ENCODE data around the gene PXT1. TPM values are rescaled to one million over a fixed set of nuclear protein-coding genes. Genes with fewer than 3 reads are reported as not detected.

PXT1 gene
- polyA plus RNA-seq, 1 donor from 2014 or later = 0.24 TPM

DNA sequence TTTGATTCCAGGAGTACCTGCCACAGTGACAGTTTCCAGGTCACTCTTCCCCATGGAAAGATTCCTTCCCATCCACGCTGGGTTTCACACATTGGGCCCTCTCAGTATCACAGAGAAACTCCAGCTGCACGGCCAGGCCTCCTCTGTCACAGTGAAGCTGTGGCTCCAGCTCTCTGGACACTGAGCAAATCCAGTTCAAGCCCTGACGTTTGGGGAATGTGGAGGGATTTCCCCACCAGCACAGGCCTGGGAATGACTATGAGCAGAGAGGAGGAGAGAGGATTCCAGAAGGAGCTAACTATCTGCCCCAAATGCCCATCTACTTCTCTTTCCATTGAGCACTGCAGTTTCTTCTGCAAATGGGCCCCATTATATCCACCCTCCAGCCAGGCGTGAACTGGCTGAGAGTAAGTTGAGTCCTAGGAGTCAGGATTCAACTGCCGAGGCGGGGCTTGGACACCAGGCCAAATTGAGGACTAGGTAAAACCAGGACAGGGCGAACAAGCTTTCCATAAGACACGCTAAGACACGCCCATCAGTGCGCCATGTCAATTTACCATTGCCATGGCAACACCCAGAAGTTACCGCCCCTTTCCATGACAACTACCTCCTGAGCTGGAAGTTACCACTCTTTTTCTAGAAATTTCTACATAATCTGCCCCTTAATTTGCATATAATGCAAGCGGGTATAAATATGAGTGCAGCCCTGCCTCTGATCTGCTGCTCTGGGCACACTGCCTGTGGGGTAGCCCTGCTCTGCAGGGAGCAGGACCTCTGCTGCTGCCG lies 96.8 kb downstream of the PXT1 start:
- no peaks in the 10 kb centered on the region for H3K36me3 ChIP-seq (ENCODE audit: insufficient read depth, low read length)
- H3K9ac ChIP-seq (ENCODE audit: low read length) = no peak overlapping the region
- H3K4me2 ChIP-seq (ENCODE audit: low read length) = no peak overlapping the region
- no peaks in the 10 kb centered on the region for H3K27me3 ChIP-seq (ENCODE audit: insufficient read depth, low read depth, low read length)
- H2AFZ ChIP-seq (ENCODE audit: low read depth, low read length) = no peak overlapping the region
- no peak overlapping the region for H3K4me3 ChIP-seq (ENCODE audit: low read length)
- TF ChIP-seq EZH2 (IDR thresholded peaks at IDR 0.05; ENCODE audit: borderline replicate concordance, insufficient read depth, low read length, poor library complexity, severe bottlenecking) = no peak
- no peak for TF ChIP-seq POLR2AphosphoS5 (IDR thresholded peaks at IDR 0.05)
- TF ChIP-seq, protein P1, sequence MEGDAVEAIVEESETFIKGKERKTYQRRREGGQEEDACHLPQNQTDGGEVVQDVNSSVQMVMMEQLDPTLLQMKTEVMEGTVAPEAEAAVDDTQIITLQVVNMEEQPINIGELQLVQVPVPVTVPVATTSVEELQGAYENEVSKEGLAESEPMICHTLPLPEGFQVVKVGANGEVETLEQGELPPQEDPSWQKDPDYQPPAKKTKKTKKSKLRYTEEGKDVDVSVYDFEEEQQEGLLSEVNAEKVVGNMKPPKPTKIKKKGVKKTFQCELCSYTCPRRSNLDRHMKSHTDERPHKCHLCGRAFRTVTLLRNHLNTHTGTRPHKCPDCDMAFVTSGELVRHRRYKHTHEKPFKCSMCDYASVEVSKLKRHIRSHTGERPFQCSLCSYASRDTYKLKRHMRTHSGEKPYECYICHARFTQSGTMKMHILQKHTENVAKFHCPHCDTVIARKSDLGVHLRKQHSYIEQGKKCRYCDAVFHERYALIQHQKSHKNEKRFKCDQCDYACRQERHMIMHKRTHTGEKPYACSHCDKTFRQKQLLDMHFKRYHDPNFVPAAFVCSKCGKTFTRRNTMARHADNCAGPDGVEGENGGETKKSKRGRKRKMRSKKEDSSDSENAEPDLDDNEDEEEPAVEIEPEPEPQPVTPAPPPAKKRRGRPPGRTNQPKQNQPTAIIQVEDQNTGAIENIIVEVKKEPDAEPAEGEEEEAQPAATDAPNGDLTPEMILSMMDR (IDR thresholded peaks at IDR 0.05; ENCODE audit: poor library complexity, severe bottlenecking) = no peak
- TF ChIP-seq TAF1 (IDR thresholded peaks at IDR 0.05; ENCODE audit: low read depth) = no peak
- TF ChIP-seq EP300 (conservative IDR thresholded peaks at IDR 0.05; ENCODE audit: poor library complexity, severe bottlenecking) = no peak
- TF ChIP-seq RAD21 (conservative IDR thresholded peaks at IDR 0.05) = no peak
- TF ChIP-seq, protein P2, sequence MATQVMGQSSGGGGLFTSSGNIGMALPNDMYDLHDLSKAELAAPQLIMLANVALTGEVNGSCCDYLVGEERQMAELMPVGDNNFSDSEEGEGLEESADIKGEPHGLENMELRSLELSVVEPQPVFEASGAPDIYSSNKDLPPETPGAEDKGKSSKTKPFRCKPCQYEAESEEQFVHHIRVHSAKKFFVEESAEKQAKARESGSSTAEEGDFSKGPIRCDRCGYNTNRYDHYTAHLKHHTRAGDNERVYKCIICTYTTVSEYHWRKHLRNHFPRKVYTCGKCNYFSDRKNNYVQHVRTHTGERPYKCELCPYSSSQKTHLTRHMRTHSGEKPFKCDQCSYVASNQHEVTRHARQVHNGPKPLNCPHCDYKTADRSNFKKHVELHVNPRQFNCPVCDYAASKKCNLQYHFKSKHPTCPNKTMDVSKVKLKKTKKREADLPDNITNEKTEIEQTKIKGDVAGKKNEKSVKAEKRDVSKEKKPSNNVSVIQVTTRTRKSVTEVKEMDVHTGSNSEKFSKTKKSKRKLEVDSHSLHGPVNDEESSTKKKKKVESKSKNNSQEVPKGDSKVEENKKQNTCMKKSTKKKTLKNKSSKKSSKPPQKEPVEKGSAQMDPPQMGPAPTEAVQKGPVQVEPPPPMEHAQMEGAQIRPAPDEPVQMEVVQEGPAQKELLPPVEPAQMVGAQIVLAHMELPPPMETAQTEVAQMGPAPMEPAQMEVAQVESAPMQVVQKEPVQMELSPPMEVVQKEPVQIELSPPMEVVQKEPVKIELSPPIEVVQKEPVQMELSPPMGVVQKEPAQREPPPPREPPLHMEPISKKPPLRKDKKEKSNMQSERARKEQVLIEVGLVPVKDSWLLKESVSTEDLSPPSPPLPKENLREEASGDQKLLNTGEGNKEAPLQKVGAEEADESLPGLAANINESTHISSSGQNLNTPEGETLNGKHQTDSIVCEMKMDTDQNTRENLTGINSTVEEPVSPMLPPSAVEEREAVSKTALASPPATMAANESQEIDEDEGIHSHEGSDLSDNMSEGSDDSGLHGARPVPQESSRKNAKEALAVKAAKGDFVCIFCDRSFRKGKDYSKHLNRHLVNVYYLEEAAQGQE (IDR thresholded peaks at IDR 0.05; ENCODE audit: borderline replicate concordance) = no peak
- no peak for TF ChIP-seq SMC3 (conservative IDR thresholded peaks at IDR 0.05; ENCODE audit: poor library complexity)
- H3K27ac ChIP-seq (ENCODE audit: low read length) = no peak overlapping the region
- H3F3A ChIP-seq (ENCODE audit: insufficient read depth, low read length, poor library complexity, severe bottlenecking) = no peaks in the 10 kb centered on the region
- H3K9me3 ChIP-seq (ENCODE audit: low read length) = no peaks in the 10 kb centered on the region
- H4K20me1 ChIP-seq (ENCODE audit: insufficient read depth) = no peaks in the 10 kb centered on the region
- no peaks in the 10 kb centered on the region for H3K9me2 ChIP-seq (ENCODE audit: insufficient read depth, low read length)
- no peaks in the 10 kb centered on the region for H3K79me2 ChIP-seq (replicated peaks; ENCODE audit: insufficient read depth, low read length)

DNA sequence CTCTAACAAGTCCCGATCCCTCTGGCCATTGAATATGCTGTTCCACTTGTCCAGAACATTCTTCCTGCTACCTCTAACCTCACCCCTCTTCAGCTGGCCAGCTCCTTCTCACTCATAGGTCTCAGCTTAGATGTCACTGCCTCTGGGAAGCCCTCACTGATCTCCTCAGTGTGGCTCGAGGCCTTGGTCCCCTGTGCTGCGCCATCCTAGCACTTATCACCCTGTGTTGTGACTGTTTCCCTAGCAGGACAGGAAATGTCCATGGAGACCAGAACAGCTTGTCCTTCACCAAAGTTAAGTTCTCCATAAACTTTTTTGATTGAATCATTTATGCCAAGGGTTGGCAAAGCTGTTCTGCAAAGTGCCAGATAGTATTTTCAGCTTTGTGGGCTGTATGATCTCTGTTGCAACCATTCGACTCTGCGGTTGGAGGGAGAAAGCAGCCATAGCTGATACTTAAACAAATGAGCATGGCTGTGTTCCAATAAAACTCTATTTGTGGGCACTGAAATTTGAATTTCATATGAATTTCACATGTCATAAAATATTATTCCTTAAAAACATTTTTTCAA lies 99.5 kb downstream of the PXT1 start:
- no peaks in the 10 kb centered on the region for H3K9me3 ChIP-seq (ENCODE audit: low read length)
- no peaks in the 10 kb centered on the region for H3K79me2 ChIP-seq (replicated peaks; ENCODE audit: insufficient read depth, low read length)
- TF ChIP-seq RAD21 (conservative IDR thresholded peaks at IDR 0.05) (no peak), SMC3 (conservative IDR thresholded peaks at IDR 0.05; ENCODE audit: poor library complexity) (no peak), TAF1 (IDR thresholded peaks at IDR 0.05; ENCODE audit: low read depth) (no peak), EZH2 (IDR thresholded peaks at IDR 0.05; ENCODE audit: borderline replicate concordance, insufficient read depth, low read length, poor library complexity, severe bottlenecking) (no peak), MXI1 (conservative IDR thresholded peaks at IDR 0.05; ENCODE audit: poor library complexity, severe bottlenecking) (no peak), POLR2AphosphoS5 (IDR thresholded peaks at IDR 0.05) (no peak), EP300 (conservative IDR thresholded peaks at IDR 0.05; ENCODE audit: poor library complexity, severe bottlenecking) (no peak)
- TF ChIP-seq, protein P1 (IDR thresholded peaks at IDR 0.05; ENCODE audit: poor library complexity, severe bottlenecking) = no peak
- TF ChIP-seq, protein P2 (IDR thresholded peaks at IDR 0.05; ENCODE audit: borderline replicate concordance) = no peak
- H2AFZ ChIP-seq (ENCODE audit: low read depth, low read length) = no peak overlapping the region
- no peaks in the 10 kb centered on the region for H4K20me1 ChIP-seq (ENCODE audit: insufficient read depth)
- no peaks in the 10 kb centered on the region for H3F3A ChIP-seq (ENCODE audit: insufficient read depth, low read length, poor library complexity, severe bottlenecking)
- no peaks in the 10 kb centered on the region for H3K36me3 ChIP-seq (ENCODE audit: insufficient read depth, low read length)
- H3K9me2 ChIP-seq (ENCODE audit: insufficient read depth, low read length) = no peaks in the 10 kb centered on the region
- no peak overlapping the region for H3K9ac ChIP-seq (ENCODE audit: low read length)
- no peak overlapping the region for H3K4me2 ChIP-seq (ENCODE audit: low read length)
- no peak overlapping the region for H3K4me3 ChIP-seq (ENCODE audit: low read length)
- H3K27me3 ChIP-seq (ENCODE audit: insufficient read depth, low read depth, low read length) = no peaks in the 10 kb centered on the region
- no peak overlapping the region for H3K27ac ChIP-seq (ENCODE audit: low read length)
